HG03097 (cell line): ENCODE data around the gene PRR9.
"Not testable (repeated sequence)": the region's sequence is repeated elsewhere in the genome, so short reads cannot be mapped to it uniquely, and the experiment has no call there.

Source experiments
- ATAC-seq: cut with Tn5 transposase; IDR thresholded peaks from one replicate; pipeline ENCODE4 v1.9.1; 2021; ENCODE audit not compliant: unreplicated experiment, low FRiP score

PRR9 gene, protein sequence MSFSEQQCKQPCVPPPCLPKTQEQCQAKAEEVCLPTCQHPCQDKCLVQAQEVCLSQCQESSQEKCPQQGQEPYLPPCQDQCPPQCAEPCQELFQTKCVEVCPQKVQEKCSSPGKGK

GRCh38 chr1:153217212-153217611 lies at the start of gene PRR9:
Gene PRR9, plus strand, starts transcription at chr1:153217584. Its CDS starts 561 bp downstream, at chr1:153218145.
- no peak for ATAC-seq

- no peak for ATAC-seq
Measured at GRCh38 chr1:153168686-153169085, 48.7 kb upstream of the PRR9 start.

DNA sequence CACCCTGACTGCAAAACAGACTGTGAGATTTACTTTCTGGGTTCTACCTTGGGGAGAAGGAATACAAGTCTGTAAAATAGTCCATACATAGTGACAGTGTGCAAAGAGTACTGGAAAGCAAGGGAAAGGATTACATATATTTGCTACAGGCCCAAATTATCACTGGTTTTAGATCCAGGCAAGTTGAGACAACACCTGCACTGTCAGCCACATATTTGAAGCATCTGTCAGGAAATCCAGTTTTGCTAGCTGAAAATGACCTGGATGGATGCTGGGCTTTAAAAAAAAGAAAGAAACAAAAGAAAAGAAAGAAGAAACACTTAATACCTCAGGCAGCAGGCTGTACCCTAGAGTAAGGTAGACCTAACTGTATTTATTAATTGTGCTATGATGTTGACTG lies 42.8 kb upstream of the PRR9 start:
- no peak for ATAC-seq

DNA sequence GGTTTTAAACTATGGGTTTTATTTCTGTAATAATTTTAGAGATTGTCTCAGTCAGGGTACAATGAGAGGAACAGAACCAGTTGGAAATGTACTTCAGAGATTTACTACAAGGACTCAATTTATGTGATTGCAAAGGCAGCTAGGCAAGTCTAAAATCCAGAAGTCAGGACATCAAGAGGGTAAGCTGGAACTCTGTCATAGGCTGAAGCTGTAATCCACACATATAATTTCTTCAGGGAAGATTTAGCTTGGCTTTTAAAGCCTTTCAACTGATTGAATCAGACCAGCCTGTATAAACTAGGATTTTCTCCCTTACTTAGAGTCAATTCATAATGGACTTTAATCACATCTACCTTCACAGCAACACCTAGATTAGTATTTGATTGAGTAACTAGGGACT lies 38.5 kb upstream of the PRR9 start:
- no peak for ATAC-seq

- no peak for ATAC-seq
Measured at GRCh38 chr1:153180556-153180955, 36.8 kb upstream of the PRR9 start.

DNA sequence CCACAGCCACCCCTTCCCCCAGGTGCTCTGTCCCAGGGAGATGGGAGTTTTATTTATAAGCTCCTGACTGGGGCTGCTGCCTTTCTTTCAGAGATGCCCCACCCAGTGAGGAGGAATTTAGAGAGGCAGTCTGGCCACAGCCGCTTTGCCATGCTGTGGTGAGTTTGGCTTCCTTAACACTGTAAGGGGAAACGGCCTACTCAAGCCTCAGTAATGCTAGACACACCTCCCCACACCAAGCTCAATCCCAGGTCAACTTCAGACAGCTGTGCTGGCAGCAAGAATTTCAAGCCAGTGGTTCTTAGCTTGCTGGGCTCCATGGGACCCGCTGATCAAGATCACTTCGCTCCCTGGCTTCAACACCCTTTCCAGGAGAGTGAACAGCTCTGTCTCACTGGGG lies 29.1 kb upstream of the PRR9 start:
- ATAC-seq: not testable (repeated sequence)

GRCh38 chr1:153190373-153190772 lies 27.0 kb upstream of the PRR9 start:
- no peak for ATAC-seq

DNA sequence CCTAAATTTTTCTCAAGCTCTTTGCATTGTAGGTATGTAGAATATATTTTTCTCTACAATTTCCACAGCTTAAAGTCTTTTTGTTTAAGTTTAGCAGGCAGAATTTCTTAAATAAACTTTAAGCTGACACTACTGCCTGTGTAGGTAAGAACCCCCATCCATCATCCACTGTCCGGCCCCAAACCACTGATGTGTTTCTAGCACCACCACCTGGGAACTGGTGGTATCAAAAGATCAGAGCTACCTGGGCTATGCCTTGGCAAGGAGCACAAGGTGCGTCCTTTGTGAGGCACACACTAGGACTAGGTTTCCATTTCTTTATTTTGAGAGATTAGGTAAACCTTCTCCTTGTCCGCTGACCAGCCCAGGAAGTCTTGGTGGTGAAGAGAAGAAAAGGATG lies 24.7 kb upstream of the PRR9 start:
- ATAC-seq: no peak

- no peak for ATAC-seq
Measured at GRCh38 chr1:153194331-153195050, 22.9 kb upstream of the PRR9 start.

DNA sequence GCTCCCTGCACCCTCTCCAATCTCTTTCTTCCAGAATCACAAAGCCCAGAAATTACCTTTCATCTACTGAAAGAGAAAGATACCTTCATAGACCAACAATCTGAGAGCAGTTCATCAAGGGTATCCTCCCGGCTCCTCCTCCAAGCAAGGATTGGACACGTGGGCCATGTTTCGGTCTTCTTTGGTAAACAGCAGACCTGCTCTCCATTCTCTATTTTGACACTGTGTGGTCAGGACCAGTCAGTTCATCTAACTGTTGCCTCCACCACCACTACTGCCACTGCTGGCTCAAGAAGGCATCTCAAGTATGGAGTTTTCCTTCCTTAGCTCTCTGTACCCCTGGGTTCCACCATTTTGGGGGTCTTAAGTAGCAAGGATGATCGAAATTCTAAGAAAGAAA lies 22.2 kb upstream of the PRR9 start:
- no peak for ATAC-seq

DNA sequence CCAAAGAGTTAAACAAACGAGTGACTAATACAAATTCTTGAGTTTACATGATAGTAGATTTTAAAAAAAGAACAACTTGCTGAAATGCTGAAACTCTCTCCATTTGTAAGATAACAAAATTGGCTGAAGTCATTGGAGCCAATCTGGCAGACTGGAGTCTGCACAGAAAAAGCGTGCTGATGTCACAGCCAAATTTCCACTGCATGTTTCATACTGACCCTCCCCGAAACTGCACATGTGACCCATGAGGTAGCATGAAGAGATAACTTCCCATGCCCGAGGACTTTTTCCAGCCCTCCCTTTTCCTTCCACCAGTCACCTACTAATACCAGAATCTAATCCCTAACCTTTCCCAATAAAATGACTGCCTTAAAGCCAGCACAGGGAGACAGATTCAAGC lies 15.4 kb upstream of the PRR9 start:
- no peak for ATAC-seq

GRCh38 chr1:153203130-153203529 lies 14.3 kb upstream of the PRR9 start, which contains the start of gene LELP1:
Gene LELP1, plus strand, starts transcription at chr1:153203430. Its CDS starts 1,278 bp downstream, at chr1:153204708.
- ATAC-seq: no peak

GRCh38 chr1:153206631-153207030 lies 10.8 kb upstream of the PRR9 start:
- no peak for ATAC-seq

DNA sequence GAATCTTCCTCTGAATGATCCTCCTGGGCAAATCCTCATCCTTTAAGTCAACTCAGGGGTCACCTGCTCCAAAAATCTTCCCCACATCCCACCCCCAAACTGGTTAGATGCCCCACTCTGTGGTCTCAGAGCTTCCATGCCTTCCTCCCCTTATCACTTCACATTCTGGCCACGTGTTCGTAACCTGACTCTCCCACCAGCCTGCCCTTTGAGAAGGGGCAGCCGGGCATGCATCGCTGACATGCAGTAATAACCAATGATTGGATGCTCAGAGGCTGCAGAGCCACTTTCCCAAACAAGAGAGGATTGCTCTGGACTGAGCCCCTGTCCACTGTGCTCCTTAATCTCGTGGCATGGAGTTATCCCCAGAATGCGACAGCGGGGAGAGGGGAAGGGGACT lies 7.2 kb upstream of the PRR9 start:
- no peak for ATAC-seq

GRCh38 chr1:153212201-153212600 lies 5.2 kb upstream of the PRR9 start:
- no peak for ATAC-seq

DNA sequence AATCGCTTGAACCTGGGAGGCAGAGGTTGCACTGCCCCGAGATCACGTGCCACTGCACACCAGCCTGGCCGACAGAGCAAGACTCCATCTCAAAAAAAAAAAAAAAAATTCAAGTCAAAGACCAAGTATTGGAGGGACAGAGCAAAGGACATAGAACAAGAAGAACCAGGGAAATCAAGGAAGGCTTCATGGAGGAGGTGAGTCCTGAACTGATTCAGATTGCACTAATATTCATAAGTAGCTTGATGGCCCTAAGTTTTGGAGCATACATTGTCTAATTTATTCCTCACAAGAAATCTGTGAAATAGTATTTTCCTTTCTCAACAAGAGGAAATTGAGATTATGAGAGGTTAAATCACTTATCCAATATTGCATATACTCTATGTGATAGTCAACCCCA lies 3.9 kb upstream of the PRR9 start:
- ATAC-seq: no peak

- no peak for ATAC-seq
Measured at GRCh38 chr1:153217744-153218416, 496 bp downstream of the PRR9 start.

- ATAC-seq: no peak
Measured at GRCh38 chr1:153220606-153221303, 3.4 kb downstream of the PRR9 start.

GRCh38 chr1:153223040-153223891 lies 5.9 kb downstream of the PRR9 start:
- peak; percentile 54 for ATAC-seq

DNA sequence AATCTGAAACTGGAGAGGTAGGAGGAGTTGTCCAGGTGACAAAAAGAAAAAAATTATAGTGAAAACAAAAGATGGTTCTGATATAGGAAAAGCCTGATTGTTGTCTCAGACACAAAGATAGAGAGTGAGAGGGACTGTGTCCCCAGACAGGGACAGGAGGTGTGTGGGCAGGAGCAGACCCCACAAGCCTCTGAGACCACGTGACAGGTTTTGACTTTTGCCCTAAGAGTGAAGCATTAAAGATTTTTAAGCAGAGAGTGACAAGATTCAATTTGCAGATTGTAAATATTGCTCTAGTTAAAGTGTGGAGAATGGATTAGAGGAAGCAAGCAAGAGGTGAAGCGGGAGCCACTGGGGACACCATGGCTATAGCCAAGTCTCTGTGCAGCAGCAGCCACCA lies 10.4 kb downstream of the PRR9 start:
- ATAC-seq: no peak
